Large intestine (tissue), 3 donors: Measurements from ENCODE around the gene DNAH6. TPM values are rescaled to one million over a fixed set of nuclear protein-coding genes. Genes with fewer than 3 reads are reported as not detected.

Experiments
- DNase-seq, 2 donors: peaks; one replicate each; pipeline versions ENCODE4 v3.0.0 to v3.0.0-alpha.2; 2013
- H3K27ac ChIP-seq: one replicate; pipeline ENCODE4 v1.5.1; 2013; ENCODE audit warnings: low read length
- H3K27me3 ChIP-seq: 2 replicates; pipeline ENCODE4 v1.6.1; 2013; ENCODE audit warnings: low read length; ENCODE audit not compliant: control insufficient read depth, insufficient read depth
- H3K36me3 ChIP-seq: 2 replicates; pipeline ENCODE4 v1.6.1; 2013; ENCODE audit warnings: low read length; ENCODE audit not compliant: control insufficient read depth, insufficient read depth
- H3K4me1 ChIP-seq: one replicate; pipeline ENCODE4 v1.6.1; 2013; ENCODE audit warnings: low read length; ENCODE audit not compliant: control insufficient read depth, insufficient read depth
- H3K4me3 ChIP-seq: one replicate; pipeline ENCODE4 v1.5.1; 2013; ENCODE audit warnings: low read length
- H3K9me3 ChIP-seq: one replicate; pipeline ENCODE4 v1.6.1; 2013; ENCODE audit warnings: mild to moderate bottlenecking, low read depth, low read length, moderate library complexity; ENCODE audit not compliant: control insufficient read depth
- WGBS: methylation state at CpG from one replicate; pipeline ENCODE4 v1.1.5; 2013; ENCODE audit warnings: low lambda C conversion rate; ENCODE audit not compliant: insufficient coverage; 5-methylcytosine and 5-hydroxymethylcytosine counted together
- polyA plus RNA-seq: library from polyadenylated mRNA; unstranded; fragments of 120-200 nt; gene quantifications from one replicate; pipeline ENCODE4 v1.2.1, GENCODE V29; 2013

Gene DNAH6
- polyA plus RNA-seq, 1 donor, result 1.6 TPM

- no peak for DNase-seq
- no CpG with 5 or more reads among the region's 1 CpG for WGBS
- Histone ChIP-seq H3K9me3 (no peaks in the 10 kb centered on the region), H3K27me3 (no peaks in the 10 kb centered on the region), H3K4me1 (no peaks in the 10 kb centered on the region), H3K27ac (no peak overlapping the region), H3K4me3 (no peak overlapping the region), H3K36me3 (no peaks in the 10 kb centered on the region)
These were observed 271.7 kb downstream of the DNAH6 start for GRCh38 chr2:84788027-84788426.

- H3K4me1 ChIP-seq, result no peaks in the 10 kb centered on the region
- H3K9me3 ChIP-seq, result no peaks in the 10 kb centered on the region
- H3K36me3 ChIP-seq, result no peaks in the 10 kb centered on the region
- no peak overlapping the region for H3K4me3 ChIP-seq
- H3K27ac ChIP-seq, result no peak overlapping the region
- WGBS, result 100% methylated on average over 1 of the region's 3 CpGs
- no peaks in the 10 kb centered on the region for H3K27me3 ChIP-seq
- DNase-seq, result no peak
These were observed 272.2 kb downstream of the DNAH6 start for GRCh38 chr2:84788498-84788897.

- Histone ChIP-seq H3K36me3 (no peaks in the 10 kb centered on the region), H3K27me3 (no peaks in the 10 kb centered on the region), H3K9me3 (no peaks in the 10 kb centered on the region), H3K27ac (no peak overlapping the region), H3K4me3 (no peak overlapping the region), H3K4me1 (no peaks in the 10 kb centered on the region)
- WGBS, result no CpG with 5 or more reads among the region's 6 CpGs
- no peak for DNase-seq
These were observed 276.7 kb downstream of the DNAH6 start for GRCh38 chr2:84792856-84793522.

- WGBS, result no CpG with 5 or more reads among the region's 4 CpGs
- H3K9me3 ChIP-seq, result no peaks in the 10 kb centered on the region
- no peaks in the 10 kb centered on the region for H3K4me1 ChIP-seq
- DNase-seq, result no peak
- H3K27ac ChIP-seq, result no peak overlapping the region
- H3K36me3 ChIP-seq, result no peaks in the 10 kb centered on the region
- no peak overlapping the region for H3K4me3 ChIP-seq
- no peaks in the 10 kb centered on the region for H3K27me3 ChIP-seq
These were observed 277.3 kb downstream of the DNAH6 start for GRCh38 chr2:84793641-84794040.

- Histone ChIP-seq H3K27ac (no peak overlapping the region), H3K4me3 (no peak overlapping the region), H3K4me1 (no peaks in the 10 kb centered on the region), H3K9me3 (no peaks in the 10 kb centered on the region), H3K36me3 (no peaks in the 10 kb centered on the region), H3K27me3 (no peaks in the 10 kb centered on the region)
- DNase-seq, result no peak
These were observed 280.5 kb downstream of the DNAH6 start for GRCh38 chr2:84796798-84797197.

- Histone ChIP-seq H3K4me3 (no peak overlapping the region), H3K4me1 (no peaks in the 10 kb centered on the region), H3K9me3 (no peaks in the 10 kb centered on the region), H3K36me3 (no peaks in the 10 kb centered on the region), H3K27me3 (no peaks in the 10 kb centered on the region), H3K27ac (no peak overlapping the region)
- DNase-seq, result no peak
- WGBS, result no CpG with 5 or more reads among the region's 3 CpGs
These were observed 281.0 kb downstream of the DNAH6 start for GRCh38 chr2:84797271-84797670.

GRCh38 chr2:84799772-84800171 is 283.5 kb downstream of the DNAH6 start:
- no peaks in the 10 kb centered on the region for H3K9me3 ChIP-seq
- H3K4me3 ChIP-seq, result no peak overlapping the region
- no peaks in the 10 kb centered on the region for H3K36me3 ChIP-seq
- DNase-seq, result no peak
- H3K4me1 ChIP-seq, result no peaks in the 10 kb centered on the region
- H3K27ac ChIP-seq, result no peak overlapping the region
- no peaks in the 10 kb centered on the region for H3K27me3 ChIP-seq
- no CpG with 5 or more reads among the region's 1 CpG for WGBS

GRCh38 chr2:84800194-84800805 is 284.0 kb downstream of the DNAH6 start:
- H3K9me3 ChIP-seq, result no peaks in the 10 kb centered on the region
- no peak for DNase-seq
- no peaks in the 10 kb centered on the region for H3K27me3 ChIP-seq
- H3K4me1 ChIP-seq, result no peaks in the 10 kb centered on the region
- no peak overlapping the region for H3K4me3 ChIP-seq
- 86% methylated on average over 1 of the region's 1 CpG for WGBS
- no peaks in the 10 kb centered on the region for H3K36me3 ChIP-seq
- no peak overlapping the region for H3K27ac ChIP-seq

GRCh38 chr2:84801811-84802210 is 285.5 kb downstream of the DNAH6 start:
- Histone ChIP-seq H3K4me1 (no peaks in the 10 kb centered on the region), H3K4me3 (no peak overlapping the region), H3K9me3 (no peaks in the 10 kb centered on the region), H3K27ac (no peak overlapping the region), H3K36me3 (no peaks in the 10 kb centered on the region), H3K27me3 (no peaks in the 10 kb centered on the region)
- no peak for DNase-seq
- 100% methylated on average over 1 of the region's 2 CpGs for WGBS

- no peak for DNase-seq
- no peaks in the 10 kb centered on the region for H3K36me3 ChIP-seq
- H3K27ac ChIP-seq, result no peak overlapping the region
- H3K4me3 ChIP-seq, result no peak overlapping the region
- H3K9me3 ChIP-seq, result no peaks in the 10 kb centered on the region
- no peaks in the 10 kb centered on the region for H3K4me1 ChIP-seq
- WGBS, result 60% methylated on average over 1 of the region's 1 CpG
- H3K27me3 ChIP-seq, result no peaks in the 10 kb centered on the region
These were observed 289.1 kb downstream of the DNAH6 start for GRCh38 chr2:84805250-84805958.
